ENCODE results near the gene MFN2. TPM values are rescaled to one million over a fixed set of nuclear protein-coding genes. Genes with fewer than 3 reads are reported as not detected.
"Not testable (repeated sequence)": the region's sequence is repeated elsewhere in the genome, so short reads cannot be mapped to it uniquely, and the experiment has no call there.

The MFN2 gene
- polyA plus RNA-seq, 3 donors from 2014 or later: 34.9 to 55.9 (median 37.7) TPM

DNA sequence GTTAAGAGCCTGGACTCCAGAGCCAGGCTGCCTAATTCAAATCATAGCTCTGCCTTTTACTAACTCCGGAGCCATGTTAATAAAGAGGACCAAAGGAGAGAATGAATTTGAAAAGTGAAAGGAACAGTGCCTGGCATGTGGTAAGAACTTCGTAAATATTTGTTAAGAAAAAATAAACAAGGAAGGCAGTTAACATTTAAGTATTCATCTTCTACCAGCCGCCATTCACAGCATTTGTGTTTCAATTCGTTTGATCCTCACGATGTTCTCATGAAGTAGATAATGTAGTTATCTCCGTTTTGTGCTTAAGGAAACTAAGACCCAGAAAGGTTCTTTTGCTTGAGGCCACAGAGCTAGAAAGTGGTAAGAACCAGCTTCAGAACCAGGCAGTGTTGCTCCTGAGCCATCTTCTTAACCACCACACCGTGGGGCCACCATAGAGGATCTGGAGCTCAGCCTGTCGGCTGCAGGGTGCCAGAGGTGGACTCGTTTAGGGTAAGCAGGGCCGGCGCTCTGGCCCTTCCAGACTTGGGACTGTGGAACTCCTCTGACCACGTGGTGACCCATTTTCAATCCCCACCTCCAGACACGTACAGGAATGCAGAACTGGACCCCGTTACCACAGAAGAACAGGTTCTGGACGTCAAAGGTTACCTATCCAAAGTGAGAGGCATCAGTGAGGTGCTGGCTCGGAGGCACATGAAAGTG lies 11.9 kb downstream of the MFN2 start:
- DNase-seq: no peak
- Mint-ChIP-seq H3K4me3 (no peak overlapping the region), H3K27me3 (ENCODE audit: low read depth in 3 of 3) (no peaks in the 10 kb centered on the region), H3K4me1 (peaks cover 13 to 18% of the 10 kb centered on the region in 2 donors), H3K27ac (peak overlapping the region in 1 of 6 donors; percentile 45), H3K36me3 (peaks cover 13 to 47% (median 21%) of the 10 kb centered on the region in 3 donors), H3K9me3 (no peaks in the 10 kb centered on the region)

GRCh38 chr1:11997081-11997850 lies 17.0 kb downstream of the MFN2 start:
- no peaks in the 10 kb centered on the region for H3K9me3 Mint-ChIP-seq
- peak overlapping the region in 2 of 6 donors; percentile 10 to 30 for H3K27ac Mint-ChIP-seq
- peaks cover 0 to 4% (median 0%) of the 10 kb centered on the region in 3 donors for H3K27me3 Mint-ChIP-seq (ENCODE audit: low read depth in 3 of 3)
- no peak for DNase-seq
- peaks cover 7 to 40% (median 21%) of the 10 kb centered on the region in 3 donors for H3K36me3 Mint-ChIP-seq
- no peaks in the 10 kb centered on the region for H3K4me1 Mint-ChIP-seq
- H3K4me3 Mint-ChIP-seq: no peak overlapping the region

DNA sequence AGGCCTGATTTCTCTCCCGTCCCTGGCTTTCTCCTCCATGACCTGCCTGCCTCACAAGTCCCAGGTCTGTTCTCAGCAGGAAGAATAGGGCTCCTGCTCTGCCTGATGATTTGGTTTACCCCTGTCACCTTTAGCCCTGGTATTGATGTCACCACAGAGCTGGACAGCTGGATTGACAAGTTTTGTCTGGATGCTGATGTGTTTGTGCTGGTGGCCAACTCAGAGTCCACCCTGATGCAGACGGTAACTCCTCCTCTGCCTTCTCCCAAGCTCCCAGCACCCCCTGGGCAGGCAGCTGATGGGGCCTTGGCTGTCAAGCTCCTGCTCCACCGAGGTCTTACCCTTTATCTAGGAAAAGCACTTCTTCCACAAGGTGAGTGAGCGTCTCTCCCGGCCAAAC lies 18.4 kb downstream of the MFN2 start:
- no peaks in the 10 kb centered on the region for H3K9me3 Mint-ChIP-seq
- H3K27ac Mint-ChIP-seq: no peak overlapping the region
- peaks cover 13 to 47% (median 25%) of the 10 kb centered on the region in 3 donors for H3K36me3 Mint-ChIP-seq
- H3K4me1 Mint-ChIP-seq: no peaks in the 10 kb centered on the region
- DNase-seq: no peak
- H3K4me3 Mint-ChIP-seq: no peak overlapping the region
- peaks cover 0 to 4% (median 0%) of the 10 kb centered on the region in 3 donors for H3K27me3 Mint-ChIP-seq (ENCODE audit: low read depth in 3 of 3)

DNA sequence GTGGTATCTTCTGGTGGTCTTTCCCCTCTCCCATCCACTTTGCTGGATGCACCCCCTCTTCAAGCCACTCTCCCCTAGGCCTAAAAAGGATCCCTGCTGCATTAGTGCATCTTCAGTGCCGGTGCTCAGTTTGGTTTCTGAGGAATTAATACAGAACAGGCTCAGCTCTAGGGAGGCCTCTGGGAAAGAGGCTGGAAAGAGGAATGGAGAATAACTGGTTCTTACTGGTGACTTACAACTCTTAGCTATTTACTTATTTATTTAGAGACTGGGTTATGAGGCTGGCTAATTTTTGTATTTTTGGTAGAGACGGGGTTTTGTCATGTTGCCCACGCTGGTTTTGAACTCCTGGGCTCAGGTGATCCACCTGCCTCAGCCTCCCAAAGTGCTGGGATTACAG lies 19.0 kb downstream of the MFN2 start:
- no peak for DNase-seq
- peaks cover 0 to 4% (median 0%) of the 10 kb centered on the region in 3 donors for H3K27me3 Mint-ChIP-seq (ENCODE audit: low read depth in 3 of 3)
- peak overlapping the region in 1 of 6 donors; percentile 70 for H3K27ac Mint-ChIP-seq
- no peaks in the 10 kb centered on the region for H3K4me1 Mint-ChIP-seq
- H3K4me3 Mint-ChIP-seq: no peak overlapping the region
- peaks cover 14 to 47% (median 28%) of the 10 kb centered on the region in 3 donors for H3K36me3 Mint-ChIP-seq
- no peaks in the 10 kb centered on the region for H3K9me3 Mint-ChIP-seq

DNA sequence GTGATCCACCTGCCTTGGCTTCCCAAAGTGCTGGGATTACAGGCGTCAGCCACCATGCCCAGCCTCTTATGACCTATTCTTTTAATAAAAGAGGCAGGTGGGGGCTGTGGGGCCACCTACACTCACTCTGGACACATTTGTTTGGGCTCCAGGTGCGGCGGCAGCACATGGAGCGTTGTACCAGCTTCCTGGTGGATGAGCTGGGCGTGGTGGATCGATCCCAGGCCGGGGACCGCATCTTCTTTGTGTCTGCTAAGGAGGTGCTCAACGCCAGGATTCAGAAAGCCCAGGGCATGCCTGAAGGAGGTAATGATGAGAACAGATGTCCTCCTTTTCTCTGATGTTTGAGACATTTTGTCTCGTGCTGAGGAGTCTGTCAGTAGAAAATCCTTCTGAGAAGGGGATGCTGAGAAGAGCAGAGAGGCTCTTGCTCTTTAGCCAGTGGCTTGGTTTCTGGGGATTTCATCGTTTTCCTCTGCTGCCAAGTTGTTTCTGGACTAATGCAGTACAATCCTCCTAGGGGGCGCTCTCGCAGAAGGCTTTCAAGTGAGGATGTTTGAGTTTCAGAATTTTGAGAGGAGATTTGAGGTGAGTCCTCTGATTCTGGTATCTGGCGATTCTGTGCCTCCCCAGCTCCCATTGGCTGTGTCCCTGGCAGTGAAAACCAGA lies 21.1 kb downstream of the MFN2 start:
- peaks cover 0 to 4% (median 0%) of the 10 kb centered on the region in 3 donors for H3K27me3 Mint-ChIP-seq (ENCODE audit: low read depth in 3 of 3)
- H3K9me3 Mint-ChIP-seq: no peaks in the 10 kb centered on the region
- no peaks in the 10 kb centered on the region for H3K4me1 Mint-ChIP-seq
- DNase-seq: peak in 2 of 3 donors; percentile 10 to 11
- H3K36me3 Mint-ChIP-seq: peaks cover 19 to 51% (median 28%) of the 10 kb centered on the region in 3 donors
- no peak overlapping the region for H3K4me3 Mint-ChIP-seq
- peak overlapping the region in 1 of 6 donors; percentile 29 for H3K27ac Mint-ChIP-seq

DNA sequence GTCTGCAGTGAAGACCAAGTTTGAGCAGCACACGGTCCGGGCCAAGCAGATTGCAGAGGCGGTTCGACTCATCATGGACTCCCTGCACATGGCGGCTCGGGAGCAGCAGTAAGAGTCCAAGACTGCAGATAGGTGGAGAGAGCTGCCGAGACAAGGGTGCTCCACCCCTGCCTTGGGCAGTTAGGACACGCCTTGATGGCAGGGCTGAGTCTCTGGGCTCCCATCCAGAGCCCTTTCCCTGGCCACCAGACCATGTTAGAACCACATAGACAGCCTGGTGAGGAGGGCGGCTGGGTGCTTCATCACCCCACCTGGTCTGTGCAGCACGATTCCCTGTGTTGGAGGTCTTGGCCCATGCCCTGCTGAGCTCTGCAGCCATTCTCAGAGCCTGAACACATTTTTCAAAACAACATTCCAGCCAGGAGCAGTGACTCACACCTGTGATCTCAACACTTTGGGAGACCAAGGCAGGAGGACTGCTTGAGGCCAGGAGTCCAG lies 21.8 kb downstream of the MFN2 start:
- peaks cover 17 to 49% (median 28%) of the 10 kb centered on the region in 3 donors for H3K36me3 Mint-ChIP-seq
- H3K4me3 Mint-ChIP-seq: no peak overlapping the region
- H3K4me1 Mint-ChIP-seq: no peaks in the 10 kb centered on the region
- H3K9me3 Mint-ChIP-seq: no peaks in the 10 kb centered on the region
- H3K27ac Mint-ChIP-seq: no peak overlapping the region
- no peak for DNase-seq
- peaks cover 0 to 4% (median 0%) of the 10 kb centered on the region in 3 donors for H3K27me3 Mint-ChIP-seq (ENCODE audit: low read depth in 3 of 3)

GRCh38 chr1:12003762-12004161 lies 23.5 kb downstream of the MFN2 start:
- Mint-ChIP-seq H3K27ac (no peak overlapping the region), H3K27me3 (ENCODE audit: low read depth in 3 of 3) (peaks cover 0 to 3% (median 0%) of the 10 kb centered on the region in 3 donors), H3K4me1 (no peaks in the 10 kb centered on the region), H3K36me3 (peaks cover 19 to 52% (median 28%) of the 10 kb centered on the region in 3 donors), H3K9me3 (no peaks in the 10 kb centered on the region), H3K4me3 (no peak overlapping the region)
- no peak for DNase-seq

- no peak overlapping the region for H3K4me3 Mint-ChIP-seq
- DNase-seq: no peak
- H3K9me3 Mint-ChIP-seq: no peaks in the 10 kb centered on the region
- H3K27me3 Mint-ChIP-seq (ENCODE audit: low read depth in 3 of 3): no peaks in the 10 kb centered on the region
- no peak overlapping the region for H3K27ac Mint-ChIP-seq
- H3K36me3 Mint-ChIP-seq: peaks cover 19 to 52% (median 22%) of the 10 kb centered on the region in 3 donors
- H3K4me1 Mint-ChIP-seq: no peaks in the 10 kb centered on the region
Measured at GRCh38 chr1:12005488-12006166, 25.4 kb downstream of the MFN2 start.

DNA sequence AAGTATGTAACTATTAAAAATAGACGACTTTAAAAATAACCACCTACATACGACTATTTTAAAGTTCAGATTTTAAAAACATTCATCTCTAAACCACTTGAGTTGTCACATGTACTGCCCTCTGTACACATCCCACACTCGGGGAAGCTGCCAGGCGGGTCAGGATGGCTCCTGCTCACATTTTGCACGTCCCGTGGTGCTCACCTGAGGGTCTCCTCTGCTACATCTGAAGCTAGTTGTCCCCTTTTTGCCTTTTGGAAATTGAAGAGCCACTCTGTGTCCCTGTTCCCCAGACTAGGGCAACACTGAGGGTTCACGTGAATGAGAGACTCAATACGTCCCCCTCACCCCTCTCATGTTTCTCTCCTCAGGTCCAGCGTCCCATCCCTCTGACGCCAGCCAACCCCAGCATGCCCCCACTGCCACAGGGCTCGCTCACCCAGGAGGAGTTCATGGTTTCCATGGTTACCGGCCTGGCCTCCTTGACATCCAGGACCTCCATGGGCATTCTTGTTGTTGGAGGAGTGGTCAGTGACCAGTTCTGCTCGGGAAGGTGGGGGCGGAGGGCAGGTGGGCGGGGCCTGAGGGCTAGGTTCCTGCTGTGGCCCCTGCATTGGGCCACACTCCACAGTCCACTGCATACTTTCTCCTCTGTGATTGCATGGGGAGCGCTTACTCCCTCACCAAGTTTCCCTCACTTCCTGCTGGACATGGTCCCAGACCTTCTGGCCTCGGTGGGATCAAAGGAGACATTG lies 26.1 kb downstream of the MFN2 start:
- Mint-ChIP-seq H3K27ac (no peak overlapping the region), H3K4me3 (no peak overlapping the region), H3K4me1 (no peaks in the 10 kb centered on the region), H3K36me3 (peaks cover 19 to 54% (median 22%) of the 10 kb centered on the region in 3 donors), H3K9me3 (no peaks in the 10 kb centered on the region), H3K27me3 (ENCODE audit: low read depth in 3 of 3) (no peaks in the 10 kb centered on the region)
- no peak for DNase-seq

GRCh38 chr1:12007204-12007603 lies 27.0 kb downstream of the MFN2 start:
- Mint-ChIP-seq H3K4me3 (no peak overlapping the region), H3K27me3 (ENCODE audit: low read depth in 3 of 3) (no peaks in the 10 kb centered on the region), H3K27ac (no peak overlapping the region), H3K36me3 (peaks cover 22 to 58% (median 22%) of the 10 kb centered on the region in 3 donors), H3K9me3 (no peaks in the 10 kb centered on the region), H3K4me1 (no peaks in the 10 kb centered on the region)
- DNase-seq: no peak

DNA sequence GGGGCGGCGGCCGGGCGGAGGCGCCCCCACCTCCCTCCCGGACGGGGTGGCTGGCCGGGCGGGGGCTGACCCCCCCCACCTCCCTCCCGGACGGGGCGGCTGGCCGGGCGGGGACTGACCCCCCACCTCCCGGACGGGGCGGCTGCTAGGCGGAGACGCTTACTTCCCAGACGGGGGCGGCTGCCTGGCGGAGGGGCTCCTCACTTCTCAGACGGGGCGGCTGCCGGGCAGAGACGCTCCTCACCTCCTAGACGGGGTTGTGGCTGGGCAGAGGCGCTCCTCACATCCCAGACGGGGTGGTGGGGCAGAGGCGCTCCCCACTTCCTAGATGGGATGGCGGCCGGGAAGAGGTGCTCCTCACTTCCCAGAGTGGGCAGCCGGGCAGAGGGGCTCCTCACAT lies 28.1 kb downstream of the MFN2 start:
- not testable (repeated sequence) for H3K27ac Mint-ChIP-seq; H3K27me3 Mint-ChIP-seq (ENCODE audit: low read depth in 3 of 3); H3K4me1 Mint-ChIP-seq; DNase-seq; H3K4me3 Mint-ChIP-seq; H3K9me3 Mint-ChIP-seq
- peaks cover 16 to 51% (median 19%) of the 10 kb centered on the region in 3 donors for H3K36me3 Mint-ChIP-seq

DNA sequence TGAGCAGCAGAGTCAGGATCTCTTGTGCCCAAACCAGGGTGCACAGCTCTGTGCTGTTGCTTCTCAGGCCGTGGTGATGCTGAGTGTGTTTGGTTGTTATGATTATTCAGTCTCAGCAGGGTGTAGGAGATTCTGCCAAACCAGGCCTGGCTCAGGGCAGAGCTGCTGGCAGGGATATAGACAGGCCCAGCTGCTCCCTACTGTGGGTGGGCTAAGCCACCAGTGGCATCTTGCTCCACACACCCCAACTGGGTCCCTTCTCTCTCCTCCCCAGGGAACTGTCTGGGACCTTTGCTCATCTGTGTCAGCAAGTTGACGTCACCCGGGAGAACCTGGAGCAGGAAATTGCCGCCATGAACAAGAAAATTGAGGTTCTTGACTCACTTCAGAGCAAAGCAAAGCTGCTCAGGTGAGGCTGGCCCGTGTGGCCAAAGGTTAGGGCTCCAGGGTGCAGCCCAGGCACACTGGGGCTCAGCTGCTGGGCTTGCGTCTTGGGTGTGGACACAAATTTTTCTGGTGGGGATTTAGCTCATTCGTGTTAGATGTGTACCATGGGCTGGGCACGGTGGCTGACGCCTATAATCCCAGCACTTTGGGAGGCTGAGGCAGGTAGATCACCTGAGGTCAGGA lies 29.2 kb downstream of the MFN2 start:
- Mint-ChIP-seq H3K36me3 (peaks cover 12 to 47% (median 16%) of the 10 kb centered on the region in 3 donors), H3K27me3 (ENCODE audit: low read depth in 3 of 3) (peaks cover 0 to 2% (median 0%) of the 10 kb centered on the region in 3 donors), H3K4me1 (no peaks in the 10 kb centered on the region), H3K9me3 (no peaks in the 10 kb centered on the region), H3K27ac (peak overlapping the region in 1 of 6 donors; percentile 50), H3K4me3 (no peak overlapping the region)
- DNase-seq: no peak
